Smooth muscle cell (in vitro differentiated cells): Measurements from ENCODE around the gene TENM4. TPM values are rescaled to one million over a fixed set of nuclear protein-coding genes. Genes with fewer than 3 reads are reported as not detected.

ENCODE experiments used
- DNase-seq: peaks from one replicate; lab custom pipeline; 2025; ENCODE audit not compliant: unreplicated experiment; lab: John Stamatoyannopoulos, UW
- H2AFZ ChIP-seq: fragments of 200-600 bp; sonication (generic); 2 replicates; pipeline ENCODE4 v1.6.0; 2016; ENCODE audit warnings: antibody characterized with exemption, low read depth, mild to moderate bottlenecking
- H3F3A ChIP-seq: fragments of 200-600 bp; sonication (generic); 2 replicates; pipeline ENCODE4 v1.6.0; 2017; ENCODE audit warnings: antibody characterized with exemption, low read depth
- H3K27ac ChIP-seq: fragments of 200-600 bp; sonication (generic); 2 replicates; pipeline ENCODE4 v1.5.1; 2016; ENCODE audit warnings: low read depth, mild to moderate bottlenecking
- H3K27me3 ChIP-seq: fragments of 200-600 bp; sonication (generic); 2 replicates; pipeline ENCODE4 v1.6.1; 2016; ENCODE audit warnings: low read depth, mild to moderate bottlenecking
- H3K36me3 ChIP-seq: fragments of 200-600 bp; sonication (generic); 2 replicates; pipeline ENCODE4 v1.5.1; 2016; ENCODE audit warnings: low read depth
- H3K4me1 ChIP-seq: fragments of 200-600 bp; sonication (generic); 2 replicates; pipeline ENCODE4 v1.5.1; 2016; ENCODE audit warnings: low read depth
- H3K4me2 ChIP-seq: fragments of 200-600 bp; sonication (generic); 2 replicates; pipeline ENCODE4 v1.6.0; 2016; ENCODE audit warnings: mild to moderate bottlenecking
- H3K4me3 ChIP-seq: fragments of 200-600 bp; sonication (generic); 2 replicates; pipeline ENCODE4 v1.5.1; 2016; ENCODE audit warnings: mild to moderate bottlenecking
- H3K79me2 ChIP-seq: fragments of 200-600 bp; sonication (generic); 2 replicates; pipeline ENCODE4 v1.6.0; 2016; ENCODE audit warnings: low read depth, mild to moderate bottlenecking
- H3K9ac ChIP-seq: fragments of 200-600 bp; sonication (generic); 2 replicates; pipeline ENCODE4 v1.6.0; 2016; ENCODE audit warnings: low read depth
- H3K9me3 ChIP-seq: fragments of 200-600 bp; sonication (generic); replicated peaks from 2 replicates; pipeline ENCODE4 v1.5.1; 2016; ENCODE audit warnings: low read depth
- H4K20me1 ChIP-seq: fragments of 200-600 bp; sonication (generic); 2 replicates; pipeline ENCODE4 v1.6.0; 2016; ENCODE audit warnings: low read depth
- WGBS: methylation state at CpG from one replicate; pipeline ENCODE4 v1.1.7; 2016; ENCODE audit warnings: low lambda C conversion rate; 5-methylcytosine and 5-hydroxymethylcytosine counted together
- polyA plus RNA-seq: library from polyadenylated mRNA; unstranded; fragments of >200 nt; fragmentation: Nextera tagmentation; extraction: Ambion mirVana; gene quantifications from 2 replicates; pipeline ENCODE4 v1.2.1, GENCODE V29; 2016
- total RNA-seq: library from RNA; depleted of rRNA; stranded (reverse); fragments of >200 nt; gene quantifications from 2 replicates; pipeline ENCODE4 v1.2.3, GENCODE V29; 2014
- TF ChIP-seq, protein P1 (sequence below): fragments of 200-600 bp; sonication (generic); IDR thresholded peaks from 2 replicates; pipeline ENCODE4 v1.5.1; 2017; ENCODE audit warnings: borderline replicate concordance, mild to moderate bottlenecking, antibody characterized with exemption; ENCODE audit not compliant: insufficient read depth, poor library complexity, severe bottlenecking

Gene TENM4
- total and polyA plus RNA-seq, 2 experiments from 2014 or later = 31.6 to 38.2 TPM

DNA sequence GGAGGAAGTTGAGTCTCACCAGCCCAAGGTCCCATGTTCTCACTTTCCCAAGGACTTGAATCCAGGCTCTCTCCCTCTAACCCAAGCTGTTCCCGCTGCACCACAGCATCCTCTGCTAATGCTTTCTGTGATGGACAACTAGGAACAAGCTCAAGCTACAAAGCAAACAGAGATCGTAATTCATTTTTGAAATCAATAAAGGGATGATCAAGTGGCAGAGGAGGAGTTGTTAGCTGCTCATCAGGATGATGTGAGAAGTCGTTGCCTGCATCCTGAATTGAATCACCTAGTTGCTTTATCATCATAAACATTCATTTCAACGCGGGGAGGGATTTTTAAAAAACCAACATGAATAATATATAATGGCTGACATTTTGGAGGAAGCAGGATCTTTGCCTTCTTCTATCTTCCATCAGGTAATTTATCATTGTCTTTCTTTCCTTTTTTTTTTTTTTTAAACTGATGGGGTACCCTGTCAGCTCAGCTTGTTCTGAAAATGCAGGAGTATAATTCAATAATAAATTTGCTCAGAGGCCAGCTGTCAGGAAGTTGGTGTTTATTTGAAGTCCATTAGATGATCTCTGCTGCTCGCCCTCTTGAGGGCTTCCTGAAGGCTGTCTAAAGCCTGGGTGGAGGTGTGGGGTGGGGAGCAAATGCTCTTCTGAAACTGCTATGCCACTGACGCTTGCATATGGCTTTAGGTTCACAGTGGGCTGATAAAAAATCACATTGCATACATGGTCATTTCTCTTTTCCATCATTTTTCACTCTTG lies 691.7 kb downstream of the TENM4 start:
- no peak for DNase-seq
- no peaks in the 10 kb centered on the region for H3K4me1 ChIP-seq
- H3K9me3 ChIP-seq = no peaks in the 10 kb centered on the region
- WGBS = 93% methylated on average over 7 of the region's 7 CpGs
- H3F3A ChIP-seq = no peaks in the 10 kb centered on the region
- no peak overlapping the region for H3K4me2 ChIP-seq
- no peaks in the 10 kb centered on the region for H4K20me1 ChIP-seq
- H3K36me3 ChIP-seq = no peaks in the 10 kb centered on the region
- no peaks in the 10 kb centered on the region for H3K79me2 ChIP-seq
- no peak overlapping the region for H2AFZ ChIP-seq
- H3K4me3 ChIP-seq = no peak overlapping the region
- no peaks in the 10 kb centered on the region for H3K27me3 ChIP-seq
- H3K27ac ChIP-seq = no peak overlapping the region
- H3K9ac ChIP-seq = no peak overlapping the region
- TF ChIP-seq, protein P1, sequence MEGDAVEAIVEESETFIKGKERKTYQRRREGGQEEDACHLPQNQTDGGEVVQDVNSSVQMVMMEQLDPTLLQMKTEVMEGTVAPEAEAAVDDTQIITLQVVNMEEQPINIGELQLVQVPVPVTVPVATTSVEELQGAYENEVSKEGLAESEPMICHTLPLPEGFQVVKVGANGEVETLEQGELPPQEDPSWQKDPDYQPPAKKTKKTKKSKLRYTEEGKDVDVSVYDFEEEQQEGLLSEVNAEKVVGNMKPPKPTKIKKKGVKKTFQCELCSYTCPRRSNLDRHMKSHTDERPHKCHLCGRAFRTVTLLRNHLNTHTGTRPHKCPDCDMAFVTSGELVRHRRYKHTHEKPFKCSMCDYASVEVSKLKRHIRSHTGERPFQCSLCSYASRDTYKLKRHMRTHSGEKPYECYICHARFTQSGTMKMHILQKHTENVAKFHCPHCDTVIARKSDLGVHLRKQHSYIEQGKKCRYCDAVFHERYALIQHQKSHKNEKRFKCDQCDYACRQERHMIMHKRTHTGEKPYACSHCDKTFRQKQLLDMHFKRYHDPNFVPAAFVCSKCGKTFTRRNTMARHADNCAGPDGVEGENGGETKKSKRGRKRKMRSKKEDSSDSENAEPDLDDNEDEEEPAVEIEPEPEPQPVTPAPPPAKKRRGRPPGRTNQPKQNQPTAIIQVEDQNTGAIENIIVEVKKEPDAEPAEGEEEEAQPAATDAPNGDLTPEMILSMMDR = no peak

DNA sequence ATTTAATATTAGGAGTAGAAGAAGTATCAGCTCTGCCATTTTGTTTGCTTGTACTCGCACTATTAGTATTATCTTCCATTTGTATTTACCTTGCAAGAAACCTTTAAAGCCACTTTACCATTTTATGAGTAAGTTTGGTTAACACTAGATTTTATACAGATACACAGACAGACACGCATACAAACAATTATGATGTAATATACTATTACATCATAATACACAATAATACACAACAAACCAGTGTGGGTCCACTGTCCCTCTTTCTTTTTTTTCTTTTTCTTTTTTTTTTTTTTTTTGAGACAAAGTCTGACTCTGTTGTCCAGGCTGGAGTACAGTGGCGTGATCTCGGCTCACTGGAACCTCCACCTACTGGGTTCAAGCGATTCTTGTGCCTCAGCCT lies 695.9 kb downstream of the TENM4 start:
- TF ChIP-seq, protein P1 = no peak
- Histone ChIP-seq H3K27ac (no peak overlapping the region), H3K27me3 (no peaks in the 10 kb centered on the region), H3K4me2 (no peak overlapping the region), H3K36me3 (no peaks in the 10 kb centered on the region), H3K9me3 (no peaks in the 10 kb centered on the region), H3K4me3 (no peak overlapping the region), H4K20me1 (no peaks in the 10 kb centered on the region), H3F3A (no peaks in the 10 kb centered on the region), H2AFZ (no peak overlapping the region), H3K4me1 (no peaks in the 10 kb centered on the region), H3K79me2 (no peaks in the 10 kb centered on the region), H3K9ac (no peak overlapping the region)
- DNase-seq = no peak
- WGBS = 100% methylated on average over 5 of the region's 5 CpGs

DNA sequence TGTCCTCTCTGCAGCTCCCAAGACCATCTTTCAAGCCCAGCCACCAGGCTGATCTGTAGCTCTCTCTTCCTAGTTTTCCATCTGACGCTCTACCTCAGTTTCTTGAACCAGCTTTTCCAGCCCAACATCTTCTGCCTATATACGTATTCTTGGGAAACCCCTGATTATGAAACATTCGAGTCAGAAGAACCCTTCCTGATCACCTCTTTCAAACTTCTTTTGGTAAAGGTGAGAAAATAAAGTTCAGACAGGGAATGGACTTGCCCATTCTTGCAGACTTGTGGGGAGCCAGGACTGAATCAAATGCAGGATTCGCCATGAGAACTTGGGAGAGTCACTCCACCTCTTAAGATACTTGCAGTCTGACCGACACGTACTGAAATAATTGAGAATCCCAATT lies 696.6 kb downstream of the TENM4 start:
- Histone ChIP-seq H3F3A (no peaks in the 10 kb centered on the region), H3K4me3 (no peak overlapping the region), H3K27ac (no peak overlapping the region), H3K36me3 (no peaks in the 10 kb centered on the region), H3K27me3 (no peaks in the 10 kb centered on the region), H3K79me2 (no peaks in the 10 kb centered on the region), H4K20me1 (no peaks in the 10 kb centered on the region), H2AFZ (no peak overlapping the region), H3K9me3 (no peaks in the 10 kb centered on the region), H3K4me1 (no peaks in the 10 kb centered on the region), H3K9ac (no peak overlapping the region), H3K4me2 (no peak overlapping the region)
- DNase-seq = no peak
- TF ChIP-seq, protein P1 = no peak
- 95% methylated on average over 6 of the region's 6 CpGs for WGBS

DNA sequence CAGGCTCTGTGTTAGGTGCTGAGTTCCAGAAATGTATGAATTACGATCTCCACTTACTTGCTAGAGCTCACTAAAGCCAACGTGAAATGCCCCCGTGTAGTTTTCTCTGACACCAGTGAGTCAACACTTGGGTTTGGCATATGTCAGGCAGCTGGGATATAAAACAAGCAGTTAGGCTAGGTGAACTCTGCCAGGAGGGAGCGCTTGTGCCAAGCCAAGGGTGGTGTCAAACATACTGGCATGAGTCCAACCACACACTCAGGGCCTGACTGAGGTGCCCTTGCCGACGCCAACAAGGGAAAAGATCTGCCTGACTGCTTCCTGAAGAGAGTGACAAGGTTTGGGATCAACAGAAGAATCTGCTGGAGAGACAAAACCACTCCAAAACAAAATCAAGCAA lies 698.4 kb downstream of the TENM4 start:
- no peak overlapping the region for H3K4me2 ChIP-seq
- no peaks in the 10 kb centered on the region for H3K27me3 ChIP-seq
- no peaks in the 10 kb centered on the region for H3F3A ChIP-seq
- no peak for DNase-seq
- no peaks in the 10 kb centered on the region for H4K20me1 ChIP-seq
- TF ChIP-seq, protein P1 = no peak
- H3K27ac ChIP-seq = no peak overlapping the region
- no peak overlapping the region for H2AFZ ChIP-seq
- no peaks in the 10 kb centered on the region for H3K36me3 ChIP-seq
- 91% methylated on average over 6 of the region's 6 CpGs for WGBS
- H3K4me1 ChIP-seq = no peaks in the 10 kb centered on the region
- no peaks in the 10 kb centered on the region for H3K79me2 ChIP-seq
- no peaks in the 10 kb centered on the region for H3K9me3 ChIP-seq
- no peak overlapping the region for H3K9ac ChIP-seq
- no peak overlapping the region for H3K4me3 ChIP-seq
